Erythroblast (primary cell): Measurements from ENCODE around the gene C9orf85.

Experiments
- GATA1 ChIP-seq: IDR thresholded peaks from 2 replicates; pipeline ENCODE4 v1.6.1; 2011; ENCODE audit warnings: low read depth, mild to moderate bottlenecking, control low read depth, low read length, moderate library complexity
- POLR2A ChIP-seq: IDR thresholded peaks from 2 replicates; pipeline ENCODE4 v1.6.1; 2011; ENCODE audit warnings: mild to moderate bottlenecking, low read length

- no peak for TF ChIP-seq POLR2A
- TF ChIP-seq GATA1, result no peak
Measured at GRCh38 chr9:71916834-71917534, 5.5 kb downstream of the C9orf85 start.
